Fibroblast of upper back skin (primary cell): ENCODE data around the gene AIRE.

Experiments
- DNase-seq: peaks from one replicate; pipeline ENCODE4 v3.0.0-alpha.2; 2013

Gene AIRE

DNA sequence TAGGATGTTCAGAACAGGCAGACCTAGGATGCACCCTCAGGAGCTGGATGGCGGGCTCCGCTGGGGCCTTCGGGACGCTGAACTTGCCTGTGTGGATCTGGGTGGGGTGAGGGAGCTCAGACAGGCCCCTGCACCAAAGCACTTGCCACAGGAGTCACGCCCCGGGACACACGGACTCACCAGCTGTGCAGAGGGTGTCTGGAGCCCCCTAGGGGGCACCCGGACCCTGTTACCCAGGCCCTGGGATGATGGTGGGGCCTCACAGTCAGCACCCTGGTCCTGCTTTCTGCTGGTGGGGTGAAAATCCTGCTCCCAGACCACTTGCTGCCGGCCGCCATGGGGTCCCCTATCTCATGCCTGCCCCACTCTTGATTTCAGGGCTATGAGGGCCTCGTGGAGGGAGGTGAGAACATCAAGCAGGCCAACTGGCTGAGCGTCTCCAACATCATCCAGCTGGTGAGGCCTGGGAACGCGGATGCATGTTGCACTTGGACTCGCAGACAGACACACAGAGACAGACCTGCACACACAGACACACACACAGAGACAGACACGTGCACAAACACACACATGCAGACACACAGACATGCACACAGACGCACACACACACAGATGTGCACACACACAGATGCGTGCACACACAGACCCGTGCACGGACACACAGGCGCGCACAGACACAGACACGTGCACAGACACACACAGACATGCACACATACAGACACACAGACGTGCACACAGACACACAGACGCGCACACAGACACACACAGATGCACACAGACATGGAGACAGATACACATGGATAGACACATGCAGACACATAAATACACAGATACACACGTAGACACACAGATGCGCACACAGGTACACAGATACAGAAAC lies 25.2 kb downstream of the AIRE start:
- DNase-seq = no peak

DNA sequence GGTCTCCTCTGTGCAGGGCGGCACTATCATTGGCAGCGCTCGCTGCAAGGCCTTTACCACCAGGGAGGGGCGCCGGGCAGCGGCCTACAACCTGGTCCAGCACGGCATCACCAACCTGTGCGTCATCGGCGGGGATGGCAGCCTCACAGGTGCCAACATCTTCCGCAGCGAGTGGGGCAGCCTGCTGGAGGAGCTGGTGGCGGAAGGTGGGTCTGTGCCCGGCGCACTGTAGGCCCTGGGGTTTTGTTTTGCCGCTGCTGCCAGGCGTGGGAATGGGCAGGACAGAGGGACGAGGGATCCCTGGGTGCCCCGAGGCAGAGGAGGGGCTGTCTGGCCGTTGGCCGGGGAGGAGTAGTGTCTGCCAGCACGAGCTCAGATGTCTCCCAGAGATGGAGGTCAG lies 26.4 kb downstream of the AIRE start:
- DNase-seq = no peak

DNA sequence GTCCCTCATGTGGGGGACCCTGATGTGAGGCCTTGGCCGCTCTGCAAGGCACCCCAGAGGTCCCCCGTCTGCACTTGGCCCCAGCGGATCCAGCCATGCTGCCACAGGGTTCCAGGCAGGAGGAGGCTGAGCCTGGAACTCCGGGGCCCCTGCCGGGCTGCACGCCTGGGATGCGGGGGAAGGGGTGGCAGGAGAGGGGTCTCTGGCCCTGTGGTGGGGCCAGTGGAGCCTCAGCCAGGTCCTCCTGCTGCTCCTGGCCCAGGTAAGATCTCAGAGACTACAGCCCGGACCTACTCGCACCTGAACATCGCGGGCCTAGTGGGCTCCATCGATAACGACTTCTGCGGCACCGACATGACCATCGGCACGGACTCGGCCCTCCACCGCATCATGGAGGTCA lies 27.0 kb downstream of the AIRE start:
- DNase-seq = no peak

DNA sequence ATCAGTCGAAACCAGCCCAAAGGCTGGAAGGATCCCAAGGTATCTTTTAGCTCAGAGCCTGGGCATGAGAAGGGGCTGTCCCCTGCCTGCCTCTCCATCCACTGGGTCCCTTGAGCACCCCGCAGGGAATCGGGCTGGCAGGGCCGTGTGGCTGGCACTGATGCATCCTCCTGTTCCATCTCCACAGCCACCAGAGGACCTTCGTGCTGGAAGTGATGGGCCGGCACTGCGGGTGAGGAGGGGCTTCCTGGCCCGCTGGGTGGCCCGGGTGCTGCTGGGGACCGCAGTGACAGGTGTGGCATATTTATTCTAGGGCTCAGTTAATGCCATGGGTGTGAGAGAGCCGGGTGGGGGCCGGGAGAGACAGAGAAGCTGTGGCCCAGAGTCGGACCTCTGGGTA lies 27.8 kb downstream of the AIRE start:
- no peak for DNase-seq

DNA sequence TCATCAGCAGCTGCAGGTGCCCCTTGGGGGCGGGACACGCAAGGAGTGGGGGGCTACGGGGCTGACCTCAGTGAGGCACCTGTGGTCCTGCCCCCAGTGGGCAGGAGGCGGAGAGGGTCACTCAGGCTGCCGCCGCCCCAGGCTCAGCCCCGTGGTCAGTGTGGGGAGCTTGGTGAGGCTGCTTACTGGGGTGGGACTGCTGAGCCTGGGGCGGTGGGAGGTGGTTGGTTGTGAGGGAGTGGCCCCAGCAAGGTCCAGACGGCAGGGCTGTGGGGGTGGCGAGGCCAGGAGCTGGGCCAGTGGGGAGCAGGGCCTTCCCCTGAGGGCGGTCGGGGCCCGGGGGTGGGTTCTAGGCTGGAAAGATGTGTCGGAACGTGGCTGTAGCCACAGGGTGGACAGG lies 28.5 kb downstream of the AIRE start:
- no peak for DNase-seq

DNA sequence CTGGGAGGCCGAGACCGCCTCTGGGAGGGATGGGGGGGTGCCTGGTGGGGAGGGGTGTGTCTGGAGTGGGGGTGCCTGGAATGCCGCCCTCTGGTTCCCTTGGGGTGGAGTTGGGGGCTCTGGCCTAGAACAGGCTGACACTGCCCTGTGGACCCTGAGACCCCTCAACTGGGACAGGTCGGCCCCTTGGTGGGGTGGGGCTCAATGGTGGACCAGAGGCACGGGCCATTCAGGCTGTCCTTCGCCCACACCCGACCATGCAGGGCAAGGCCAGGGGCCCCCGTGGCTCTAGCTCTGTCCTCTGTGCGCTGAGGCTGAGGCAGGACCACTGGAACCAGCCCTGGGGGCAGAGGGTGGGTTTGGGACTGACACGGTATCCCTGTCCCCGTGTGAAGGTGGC lies 28.9 kb downstream of the AIRE start:
- no peak for DNase-seq

DNA sequence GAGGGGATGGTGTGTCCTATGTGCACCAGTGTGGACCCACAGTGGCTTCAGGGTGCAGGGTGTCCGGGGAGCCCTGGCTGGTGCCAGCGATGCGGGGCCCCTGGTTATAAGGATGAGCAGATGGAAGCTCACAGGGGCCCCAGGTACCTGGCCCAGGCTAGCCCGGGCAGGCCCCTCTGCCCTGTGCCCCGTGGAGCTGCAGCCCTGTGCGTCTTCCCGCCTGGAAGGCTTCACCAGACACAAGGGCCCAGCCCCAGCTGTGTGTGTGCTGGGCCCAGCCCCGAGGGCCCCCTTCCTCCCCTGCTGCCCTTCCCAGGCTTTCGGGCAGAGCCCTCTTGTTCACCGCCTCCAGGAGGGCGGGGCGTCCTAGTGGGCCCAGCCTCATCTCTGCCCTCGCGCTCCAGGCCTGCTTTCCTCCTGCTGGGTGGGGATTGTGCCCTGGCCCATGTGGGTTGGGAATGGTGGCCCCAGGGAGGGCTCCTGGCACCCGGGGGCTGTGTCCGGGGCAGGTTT lies 30.1 kb downstream of the AIRE start:
- DNase-seq = no peak

DNA sequence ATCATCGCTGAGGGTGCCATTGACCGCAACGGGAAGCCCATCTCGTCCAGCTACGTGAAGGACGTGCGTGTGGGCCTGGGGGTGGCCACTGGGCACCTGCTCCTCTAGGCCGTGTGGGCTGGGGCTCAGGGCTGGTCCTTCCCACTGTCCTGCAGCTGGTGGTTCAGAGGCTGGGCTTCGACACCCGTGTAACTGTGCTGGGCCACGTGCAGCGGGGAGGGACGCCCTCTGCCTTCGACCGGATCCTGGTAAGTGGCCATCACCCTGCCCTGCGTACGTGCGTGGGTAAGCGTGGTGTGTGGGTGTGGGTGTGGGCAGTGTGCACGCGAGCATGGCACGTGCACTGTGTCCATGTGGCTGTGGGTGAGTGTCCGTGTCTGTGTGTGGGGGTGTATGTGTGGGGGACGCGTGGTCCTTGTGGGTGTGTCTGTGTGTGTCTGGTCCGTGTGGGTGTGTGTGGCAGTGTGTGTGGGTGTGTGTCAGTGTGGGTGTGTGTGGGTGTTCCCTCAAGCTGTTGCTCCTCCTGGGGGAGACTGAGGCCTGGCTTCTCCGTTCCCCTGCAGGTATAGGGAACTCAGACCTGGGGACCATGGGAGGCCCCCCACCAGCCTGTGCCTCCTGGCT lies 30.7 kb downstream of the AIRE start:
- no peak for DNase-seq

DNA sequence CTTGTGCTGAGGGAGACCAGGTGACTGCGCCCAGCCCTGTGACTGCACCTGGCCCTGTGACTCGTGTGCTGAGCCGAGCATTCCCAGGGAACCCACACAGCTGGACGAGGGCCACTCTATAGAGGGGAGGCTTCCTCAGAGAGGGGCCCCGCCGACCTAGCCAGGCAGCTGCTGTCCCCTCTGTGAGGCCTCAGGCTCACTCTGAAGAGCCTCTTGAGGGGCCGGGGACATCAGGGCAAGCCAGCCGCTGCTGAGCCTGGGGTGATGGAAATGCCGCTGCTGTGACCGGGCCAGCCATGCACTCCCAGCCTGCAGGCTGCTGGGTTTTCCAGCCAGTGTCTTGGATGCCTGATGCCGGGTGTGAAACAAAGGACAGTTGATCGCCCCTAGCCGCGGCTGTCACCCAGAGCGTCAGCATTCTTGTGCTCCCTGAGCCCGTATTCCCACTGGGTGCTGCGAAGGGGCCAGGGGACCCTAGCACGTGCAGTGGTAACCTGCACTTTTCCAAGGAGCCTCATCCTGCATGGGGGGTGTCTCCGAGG lies 31.6 kb downstream of the AIRE start:
- DNase-seq = no peak

DNA sequence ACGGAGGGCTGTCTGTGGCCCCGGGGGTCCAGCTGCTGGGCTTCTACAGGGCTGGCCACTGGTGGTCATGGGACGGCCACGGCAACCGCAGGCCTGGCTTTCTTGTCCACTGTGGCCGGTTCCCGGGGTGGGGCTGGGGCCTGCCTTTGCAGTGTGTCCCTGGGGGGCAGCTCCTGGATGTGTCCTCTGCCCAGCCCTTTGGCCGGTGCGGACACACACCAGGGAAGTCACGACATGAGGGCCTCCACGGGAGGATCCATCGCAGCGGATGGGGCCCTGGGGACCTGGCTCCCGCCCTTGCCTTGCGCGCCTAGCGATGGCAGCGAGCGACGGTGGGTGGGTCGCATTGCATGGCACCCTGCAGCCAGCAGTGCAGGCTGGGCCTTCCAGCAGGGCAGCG lies 32.2 kb downstream of the AIRE start:
- DNase-seq = no peak

DNA sequence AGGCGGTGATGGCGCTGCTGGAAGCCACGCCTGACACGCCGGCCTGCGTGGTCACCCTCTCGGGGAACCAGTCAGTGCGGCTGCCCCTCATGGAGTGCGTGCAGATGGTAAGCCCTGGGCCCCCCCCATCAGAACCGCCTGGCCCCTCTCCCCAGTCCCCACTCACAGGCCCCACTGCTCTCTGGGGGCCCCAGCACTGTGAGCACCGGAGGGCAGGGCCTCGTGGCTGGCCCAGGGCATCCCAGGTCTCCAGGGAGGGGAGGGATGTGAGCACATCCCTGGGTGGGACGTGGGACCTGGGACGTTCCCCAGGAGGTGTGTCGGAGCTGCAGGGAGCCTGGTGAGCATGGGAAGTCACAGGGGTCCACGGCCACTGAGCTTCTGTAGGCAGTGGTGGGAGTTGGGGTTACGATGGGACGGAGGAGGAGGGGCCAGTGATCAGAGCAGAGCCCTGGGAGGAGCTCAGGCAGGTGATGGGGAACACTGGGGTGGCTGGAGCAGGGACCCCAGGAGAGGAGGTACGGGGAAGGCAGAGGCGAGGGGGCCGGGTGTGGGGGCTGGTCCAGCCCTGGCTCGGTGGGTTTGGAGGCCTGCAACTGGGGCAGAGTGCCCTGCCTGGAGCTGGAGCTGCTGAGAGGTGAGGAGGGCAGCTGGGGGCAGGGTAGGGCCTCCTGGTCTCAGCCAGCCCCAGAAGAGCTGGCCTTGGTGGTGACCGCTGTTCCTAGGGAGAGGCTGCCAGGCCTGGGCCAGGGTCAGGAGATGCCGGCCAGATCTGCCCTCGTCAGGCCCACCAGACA lies 33.0 kb downstream of the AIRE start:
- no peak for DNase-seq

DNA sequence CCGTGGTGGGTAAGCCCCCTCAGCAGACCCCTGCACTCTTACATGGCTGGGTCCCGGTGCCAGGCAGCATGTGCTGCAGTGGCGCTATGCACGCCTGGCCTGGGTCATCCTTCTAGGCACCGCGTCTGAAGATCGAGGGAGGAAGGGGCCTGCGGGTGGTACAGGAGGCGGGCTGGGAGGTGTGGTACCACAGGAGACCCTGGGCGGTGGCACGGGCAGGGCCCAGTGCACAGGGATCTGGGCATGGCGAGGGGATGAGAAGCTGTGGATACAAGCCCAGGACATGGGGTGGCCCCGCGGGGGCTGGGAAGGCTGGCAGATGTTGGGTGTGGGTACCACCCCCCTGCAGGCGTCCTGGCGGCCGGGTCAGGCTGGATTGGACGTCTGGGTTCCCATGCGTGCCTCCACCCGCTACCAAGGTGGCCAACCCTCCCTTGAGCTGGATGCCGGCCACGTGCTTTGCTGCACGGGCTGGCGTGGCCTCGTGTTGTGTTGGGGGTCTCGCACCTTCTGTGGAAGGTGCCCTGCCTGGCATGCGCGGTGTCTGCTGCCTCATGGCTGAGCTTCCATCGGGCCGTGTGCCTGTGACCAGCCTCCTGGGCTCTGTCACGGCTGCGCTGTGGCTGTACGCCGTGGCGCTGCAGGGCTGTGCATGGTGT lies 33.9 kb downstream of the AIRE start:
- DNase-seq = no peak

DNA sequence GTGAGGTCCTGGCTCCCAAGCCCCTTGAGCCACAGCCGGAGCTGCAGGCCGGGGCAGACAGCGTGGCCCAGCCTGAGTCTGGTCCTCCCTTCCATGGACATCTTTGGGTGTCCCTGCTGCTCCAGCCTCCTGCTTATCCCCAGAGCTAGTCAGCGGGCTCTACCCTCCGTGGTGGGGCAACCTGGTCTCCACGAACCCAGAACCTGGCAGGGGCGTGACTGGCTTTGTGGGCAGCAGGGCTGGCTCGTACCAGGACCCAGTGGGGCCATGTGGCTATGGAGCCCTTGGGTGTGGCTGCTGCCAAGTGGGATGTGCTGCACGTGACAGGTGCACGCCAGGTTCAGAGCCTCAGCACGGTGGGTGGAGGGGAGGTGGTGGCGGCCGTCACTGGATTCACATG lies 35.2 kb downstream of the AIRE start:
- no peak for DNase-seq

DNA sequence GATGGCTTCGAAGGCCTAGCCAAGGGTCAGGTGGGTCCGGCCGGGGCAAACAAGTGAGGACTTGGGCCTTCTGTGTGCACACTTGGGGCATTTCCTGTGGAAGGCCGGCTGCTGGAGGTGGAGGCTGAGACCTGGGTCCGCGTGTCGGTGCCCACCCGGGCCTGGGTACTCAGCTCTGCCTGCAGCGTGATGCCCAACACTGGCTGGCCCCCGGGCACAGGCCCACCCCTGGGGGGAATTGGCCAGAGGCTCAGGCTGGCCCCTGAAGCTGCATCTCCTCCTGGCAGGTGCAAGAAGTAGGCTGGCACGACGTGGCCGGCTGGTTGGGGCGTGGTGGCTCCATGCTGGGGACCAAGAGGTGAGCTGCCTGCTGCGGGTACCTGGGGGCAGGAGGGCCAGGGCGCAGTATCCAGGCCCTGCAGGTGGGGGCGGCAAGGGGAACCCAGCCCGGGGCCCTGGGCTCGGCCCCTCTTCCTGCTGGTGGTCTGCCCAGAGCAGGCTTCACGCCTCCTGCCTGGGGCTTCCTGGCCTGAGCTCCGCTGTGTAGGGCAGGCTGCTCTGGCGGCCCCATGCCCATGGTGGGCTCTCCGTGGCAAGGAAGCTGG lies 36.3 kb downstream of the AIRE start:
- no peak for DNase-seq

DNA sequence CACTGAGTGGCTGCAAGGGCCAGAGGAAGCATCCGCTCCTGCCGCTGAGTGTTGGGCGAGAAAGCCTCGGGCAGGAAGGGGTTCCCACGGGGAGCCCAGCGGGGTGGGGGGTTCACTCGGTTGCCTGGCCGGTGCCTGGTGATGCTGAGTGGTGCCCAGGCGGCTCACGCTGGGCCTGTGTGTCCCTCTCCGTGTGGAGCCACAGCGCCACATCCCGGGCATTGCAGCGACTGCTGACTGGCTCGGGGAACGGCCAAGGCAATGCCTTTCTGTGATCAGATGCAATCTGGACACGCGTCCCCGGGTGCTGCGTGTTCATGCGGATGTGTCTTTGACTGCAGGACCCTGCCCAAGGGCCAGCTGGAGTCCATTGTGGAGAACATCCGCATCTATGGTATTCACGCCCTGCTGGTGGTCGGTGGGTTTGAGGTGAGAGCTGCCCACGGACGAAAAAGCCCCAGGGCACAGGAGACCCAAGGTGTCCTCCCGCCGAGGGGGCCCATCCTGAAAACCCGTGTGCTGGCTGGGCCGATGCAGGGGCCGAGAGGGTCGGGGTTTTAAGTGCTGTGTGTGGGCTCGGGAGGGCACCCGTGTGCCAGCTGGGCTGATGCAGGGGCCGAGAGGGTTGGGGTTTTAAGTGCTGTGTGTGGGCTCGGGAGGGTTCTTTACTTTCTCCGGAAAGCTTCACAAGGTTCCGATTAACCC lies 37.1 kb downstream of the AIRE start:
- DNase-seq = no peak

DNA sequence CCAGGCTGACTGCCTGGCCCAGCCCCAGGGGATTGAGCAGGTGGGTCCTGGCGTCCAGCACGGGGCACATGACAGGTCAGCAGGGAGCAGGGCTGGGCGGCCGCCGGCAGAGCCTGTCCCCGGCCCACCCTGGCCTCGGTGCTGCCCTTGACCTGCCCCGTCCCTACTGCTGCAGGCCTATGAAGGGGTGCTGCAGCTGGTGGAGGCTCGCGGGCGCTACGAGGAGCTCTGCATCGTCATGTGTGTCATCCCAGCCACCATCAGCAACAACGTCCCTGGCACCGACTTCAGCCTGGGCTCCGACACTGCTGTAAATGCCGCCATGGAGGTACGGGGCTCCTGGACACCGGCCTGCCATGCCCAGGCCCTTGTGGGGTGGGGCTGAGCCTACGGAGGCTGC lies 37.9 kb downstream of the AIRE start:
- DNase-seq = no peak

DNA sequence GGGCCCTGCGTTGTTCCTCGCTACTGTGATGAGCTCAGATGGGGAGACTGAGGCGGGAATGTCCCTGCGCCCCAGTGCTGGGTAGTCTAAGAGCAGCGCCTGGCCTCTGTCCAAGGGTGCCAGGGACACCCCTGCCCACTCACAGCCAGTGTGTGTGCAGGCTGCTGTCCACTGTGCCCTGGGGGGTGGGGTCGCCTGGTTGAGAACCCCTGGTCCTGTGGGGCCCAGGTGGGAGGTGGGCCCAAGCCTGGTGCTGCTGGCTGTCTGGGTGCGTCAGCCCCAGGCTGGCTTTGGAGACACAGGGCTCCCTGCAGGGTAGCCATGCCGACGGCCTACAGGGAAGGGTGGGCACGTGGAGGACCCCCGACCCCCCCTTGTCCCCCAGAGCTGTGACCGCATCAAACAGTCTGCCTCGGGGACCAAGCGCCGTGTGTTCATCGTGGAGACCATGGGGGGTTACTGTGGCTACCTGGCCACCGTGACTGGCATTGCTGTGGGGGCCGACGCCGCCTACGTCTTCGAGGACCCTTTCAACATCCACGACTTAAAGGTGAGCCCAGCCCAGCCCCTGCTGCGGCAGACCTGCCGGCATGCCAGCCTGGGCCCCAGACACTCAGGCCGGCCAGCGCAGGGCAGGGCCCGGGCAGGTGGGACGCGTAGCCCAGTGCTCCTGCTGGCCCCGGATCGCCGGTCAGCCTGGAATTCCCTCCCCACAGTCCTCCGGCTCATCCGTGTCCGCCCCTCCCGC lies 38.6 kb downstream of the AIRE start:
- no peak for DNase-seq

DNA sequence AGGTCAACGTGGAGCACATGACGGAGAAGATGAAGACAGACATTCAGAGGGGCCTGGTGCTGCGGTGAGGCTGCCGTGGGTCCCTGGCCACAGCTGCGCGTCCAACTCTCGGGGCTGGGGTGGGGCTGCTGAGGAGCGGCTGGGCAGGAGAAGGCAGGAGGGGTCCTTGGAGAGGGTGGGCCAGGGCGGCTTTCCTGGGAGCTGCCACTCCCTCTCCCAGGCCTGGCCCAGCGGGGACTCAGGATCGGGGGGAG lies 39.1 kb downstream of the AIRE start:
- no peak for DNase-seq

DNA sequence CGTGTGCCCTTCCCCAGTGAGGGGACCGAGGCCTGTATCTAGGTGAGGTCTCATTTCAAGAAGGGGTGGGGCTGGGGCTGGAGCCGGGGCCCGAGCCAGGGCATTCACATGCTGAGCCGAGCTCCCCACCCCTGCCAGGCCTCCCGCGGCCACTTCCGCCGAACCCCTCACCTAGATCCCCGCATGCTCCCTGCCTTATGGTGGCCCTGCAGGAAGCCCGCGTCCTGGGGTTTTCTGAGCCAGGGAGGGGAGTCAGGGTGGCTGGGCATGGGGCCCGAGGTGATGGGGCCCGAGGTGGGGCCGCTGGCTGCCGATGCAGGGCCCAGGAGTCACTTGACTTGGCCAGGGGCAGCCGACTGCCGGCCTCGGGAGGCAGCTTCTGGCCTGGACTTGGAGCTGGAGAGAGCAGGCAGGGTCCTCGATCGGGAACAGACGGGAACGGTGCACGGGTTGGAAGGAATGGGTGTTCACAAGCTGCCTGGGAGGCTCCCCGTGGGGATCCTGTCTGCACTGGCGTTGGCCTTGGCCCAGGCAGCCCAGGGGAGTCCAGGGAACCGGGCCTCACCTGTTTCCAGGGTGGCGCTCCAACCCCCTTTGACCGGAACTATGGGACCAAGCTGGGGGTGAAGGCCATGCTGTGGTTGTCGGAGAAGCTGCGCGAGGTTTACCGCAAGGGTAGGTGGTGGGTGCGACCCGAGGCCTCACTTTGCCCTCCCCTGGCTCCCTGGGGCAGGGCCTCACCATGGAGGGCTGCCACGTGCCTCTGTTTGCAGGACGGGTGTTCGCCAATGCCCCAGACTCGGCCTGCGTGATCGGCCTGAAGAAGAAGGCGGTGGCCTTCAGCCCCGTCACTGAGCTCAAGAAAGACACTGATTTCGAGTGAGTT lies 40.0 kb downstream of the AIRE start:
- DNase-seq = no peak

DNA sequence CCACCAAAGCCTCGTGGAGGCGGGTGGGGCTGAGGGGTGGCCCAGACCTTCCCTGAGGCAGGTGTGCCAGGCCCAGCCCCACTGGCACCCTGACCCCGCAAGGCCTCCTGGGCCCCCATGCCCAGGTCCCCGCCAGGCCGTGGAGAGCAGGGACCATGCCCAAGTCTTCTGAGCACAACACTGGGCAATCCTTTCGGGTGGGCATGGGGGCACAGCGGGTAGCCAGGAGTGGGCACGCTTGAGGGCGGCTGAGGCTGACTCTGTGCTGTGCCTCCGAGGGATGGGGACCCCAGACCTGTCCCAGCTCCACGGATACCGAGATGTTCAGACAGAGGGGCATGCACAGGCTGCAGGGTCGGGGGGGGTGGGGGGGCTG lies 40.6 kb downstream of the AIRE start:
- DNase-seq = no peak
